GM21723 (cell line): ENCODE measurements around the gene HSPB9.

Experiments
- ATAC-seq: cut with Tn5 transposase; IDR thresholded peaks from one replicate; pipeline ENCODE4 v1.9.1; 2021; ENCODE audit warnings: mild to moderate bottlenecking, moderate library complexity; ENCODE audit not compliant: unreplicated experiment

The HSPB9 gene, protein sequence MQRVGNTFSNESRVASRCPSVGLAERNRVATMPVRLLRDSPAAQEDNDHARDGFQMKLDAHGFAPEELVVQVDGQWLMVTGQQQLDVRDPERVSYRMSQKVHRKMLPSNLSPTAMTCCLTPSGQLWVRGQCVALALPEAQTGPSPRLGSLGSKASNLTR

DNA sequence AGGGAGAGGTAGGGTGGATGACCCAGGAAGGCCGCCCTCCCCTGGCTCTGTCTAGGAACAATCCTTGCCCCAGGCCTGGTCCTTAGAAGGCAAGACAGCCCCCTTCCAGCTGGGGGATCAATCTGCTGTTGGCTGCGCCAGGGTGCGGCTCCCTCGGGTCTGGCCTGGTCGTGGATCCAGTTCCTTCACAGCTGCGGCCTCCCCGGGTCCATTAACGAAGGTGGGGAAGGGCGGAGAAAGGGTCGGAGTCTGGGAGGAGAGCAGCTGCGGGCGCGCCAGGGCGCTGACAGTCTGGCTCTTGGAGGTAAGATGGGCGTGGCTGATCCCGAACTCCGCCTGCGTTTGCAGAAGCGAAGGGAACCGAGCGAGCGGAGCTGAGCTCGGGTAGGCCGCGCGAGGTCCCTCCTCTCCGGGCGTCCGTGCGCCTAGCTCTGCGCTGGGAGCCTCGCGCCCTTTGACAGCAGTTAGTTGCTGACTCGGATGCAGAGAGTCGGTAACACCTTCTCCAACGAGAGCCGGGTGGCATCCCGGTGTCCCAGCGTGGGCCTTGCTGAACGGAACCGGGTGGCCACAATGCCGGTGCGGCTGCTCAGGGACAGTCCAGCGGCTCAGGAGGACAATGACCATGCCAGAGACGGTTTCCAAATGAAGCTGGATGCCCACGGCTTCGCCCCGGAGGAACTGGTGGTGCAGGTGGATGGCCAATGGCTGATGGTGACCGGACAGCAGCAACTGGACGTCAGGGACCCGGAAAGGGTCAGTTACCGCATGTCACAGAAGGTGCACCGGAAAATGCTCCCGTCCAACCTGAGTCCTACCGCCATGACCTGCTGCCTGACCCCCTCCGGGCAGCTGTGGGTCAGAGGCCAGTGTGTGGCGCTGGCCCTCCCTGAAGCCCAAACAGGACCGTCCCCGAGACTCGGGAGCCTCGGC lies at the start of gene HSPB9:
TSS of gene HSPB9 (plus strand) at position 434 of the 933 bp plus-strand sequence. CDS start at position 481, 47 bp downstream.
- no peak for ATAC-seq

DNA sequence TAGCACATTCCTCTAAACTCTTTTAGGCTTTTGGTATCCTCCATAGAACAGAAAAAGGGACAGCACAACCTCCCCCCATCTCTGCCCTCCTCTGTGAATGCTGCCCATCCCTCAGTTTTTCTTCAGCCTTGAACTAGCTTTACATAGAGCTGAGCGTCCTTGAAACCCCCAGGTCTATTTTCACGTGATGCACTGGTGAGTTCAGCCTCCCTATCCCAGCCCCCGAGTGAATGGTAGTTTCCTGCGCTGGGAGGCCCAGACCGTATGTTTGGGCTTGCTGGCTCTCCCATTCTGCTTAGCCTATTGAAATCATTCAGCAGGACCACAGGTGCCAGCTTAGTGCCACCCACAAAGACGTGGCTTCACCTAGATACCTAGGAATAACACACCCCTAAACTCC lies 46.8 kb upstream of the HSPB9 start:
- no peak for ATAC-seq

DNA sequence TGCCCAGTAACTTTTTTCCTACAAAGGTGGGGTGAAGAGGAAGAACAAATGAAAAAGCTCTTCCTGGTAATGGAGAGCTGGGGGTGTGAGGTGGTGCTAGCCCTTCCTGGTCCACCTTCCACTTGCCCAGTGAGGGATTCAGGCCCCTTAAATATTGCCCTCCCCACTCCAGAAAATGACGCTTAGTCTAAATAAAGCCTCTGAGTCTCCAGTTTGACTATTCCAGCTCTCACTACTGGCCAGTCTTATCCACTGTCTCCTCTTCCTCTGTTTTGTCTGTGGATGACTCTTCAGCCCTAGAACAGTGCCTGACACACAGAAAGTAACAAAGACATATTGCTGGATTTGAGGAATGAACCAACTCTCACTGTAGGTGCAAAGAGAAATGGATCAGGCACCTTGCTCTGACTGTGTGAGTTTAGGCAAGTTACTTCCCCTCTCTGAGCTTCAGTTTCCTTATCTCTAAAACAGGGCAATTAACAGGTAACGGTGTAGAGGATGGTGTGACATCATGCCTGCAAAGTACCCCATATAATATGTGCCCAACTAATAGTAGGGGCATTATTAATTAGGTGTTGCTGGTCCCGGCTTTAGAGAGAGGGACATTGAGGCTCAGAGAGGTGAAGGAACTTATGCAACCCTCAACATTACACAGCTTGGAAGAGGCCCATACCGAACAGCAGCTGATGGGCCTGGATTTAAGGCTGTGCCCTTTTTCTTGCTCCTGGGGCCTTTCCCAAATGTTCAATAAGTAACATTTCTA lies 45.6 kb upstream of the HSPB9 start:
- no peak for ATAC-seq

DNA sequence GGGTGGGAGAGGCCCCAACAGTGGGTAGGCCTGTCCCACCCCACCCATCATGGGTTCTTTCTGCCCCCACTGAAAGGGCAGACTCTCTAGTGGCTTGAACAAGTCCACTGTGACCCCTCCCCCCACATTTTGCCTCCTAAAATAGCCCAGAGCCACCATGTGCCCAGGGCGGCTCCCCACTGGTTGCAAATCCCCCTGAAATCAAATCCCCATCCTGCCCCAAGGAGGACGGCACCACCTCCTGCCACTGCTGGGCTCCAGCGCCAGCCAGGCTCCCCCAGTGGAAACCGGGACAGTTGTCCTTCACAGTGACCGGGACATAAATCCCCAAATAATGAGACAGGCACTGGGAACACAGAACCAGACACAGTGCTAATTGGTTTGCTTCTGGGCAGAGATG lies 44.8 kb upstream of the HSPB9 start:
- ATAC-seq: no peak

DNA sequence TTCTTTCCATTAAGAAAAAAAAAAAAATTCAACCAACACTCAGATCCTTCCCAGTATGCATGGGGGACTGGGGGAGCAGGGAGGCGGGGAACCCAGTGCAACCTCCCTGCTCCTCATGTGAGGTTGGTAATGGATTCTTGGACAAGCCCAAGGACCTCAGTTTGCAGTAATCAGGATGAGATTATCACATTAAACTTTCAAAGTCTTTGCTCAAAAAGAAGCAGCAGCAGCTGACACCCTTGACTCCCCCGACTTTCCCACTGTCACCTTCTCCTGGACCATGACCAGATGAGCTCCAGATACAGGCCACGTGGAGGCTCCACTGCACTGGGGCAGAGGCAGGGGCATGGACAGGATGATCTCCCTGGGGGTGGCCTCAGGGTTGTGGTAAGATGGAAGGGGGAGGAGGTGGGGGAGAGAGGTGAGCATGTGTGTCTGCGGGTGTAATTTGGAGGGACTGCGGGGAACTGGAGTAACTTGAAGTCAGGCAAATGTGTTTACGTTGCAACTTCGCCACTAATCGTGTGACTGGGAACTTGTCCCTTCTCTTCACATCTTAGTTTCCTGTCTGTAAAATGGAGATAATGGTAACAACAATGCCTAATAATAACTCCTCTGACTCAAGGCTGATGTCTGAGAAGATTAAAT lies 44.1 kb upstream of the HSPB9 start:
- ATAC-seq: no peak

DNA sequence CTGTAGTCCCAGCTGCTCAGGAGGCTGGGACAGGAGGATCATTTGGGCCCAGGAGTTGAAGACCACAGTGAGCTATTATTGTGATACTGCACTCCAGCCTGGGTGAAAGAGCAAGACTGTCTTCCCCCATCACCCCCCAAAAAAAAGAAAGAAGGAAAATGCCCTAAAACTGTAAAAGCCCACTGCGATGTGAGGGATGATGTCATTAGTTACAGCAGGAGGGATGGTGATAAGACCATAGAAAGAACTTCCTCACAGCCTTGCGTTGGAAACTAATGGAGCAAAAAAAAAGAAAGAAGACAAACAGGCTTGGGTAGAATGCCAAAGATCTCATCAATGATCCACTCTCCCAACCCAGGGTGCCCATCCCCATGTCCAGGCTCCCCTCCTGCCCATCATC lies 43.1 kb upstream of the HSPB9 start:
- ATAC-seq: no peak

DNA sequence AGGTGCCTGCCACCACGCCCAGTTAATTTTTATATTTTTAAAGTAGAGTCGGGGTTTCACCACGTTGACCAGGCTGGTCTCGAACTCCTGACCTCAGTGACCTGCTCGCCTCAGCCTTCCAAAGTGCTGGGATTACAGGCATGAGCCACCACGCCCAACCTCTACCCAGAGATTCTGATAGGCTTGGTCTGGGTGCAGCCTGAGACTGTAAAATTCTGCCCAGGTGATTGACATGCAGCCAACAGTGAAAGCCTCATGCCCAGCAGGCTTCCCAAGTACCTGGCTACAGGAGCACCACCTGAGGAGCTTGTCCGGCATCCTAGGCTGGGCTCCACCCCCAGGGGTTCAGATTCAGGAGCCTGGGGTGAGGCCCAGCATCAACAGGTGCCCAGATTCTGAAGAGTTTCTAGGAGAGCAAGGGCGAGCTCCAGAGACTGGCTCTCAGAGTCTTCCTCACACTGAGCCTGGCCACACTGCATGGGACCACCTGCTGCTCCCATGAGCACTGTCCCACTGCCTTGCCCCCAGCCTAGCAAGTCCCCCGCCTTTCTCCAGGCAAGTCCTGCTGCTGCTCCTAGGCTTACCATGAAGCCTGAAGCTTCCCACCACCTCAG lies 41.0 kb upstream of the HSPB9 start:
- ATAC-seq: no peak

DNA sequence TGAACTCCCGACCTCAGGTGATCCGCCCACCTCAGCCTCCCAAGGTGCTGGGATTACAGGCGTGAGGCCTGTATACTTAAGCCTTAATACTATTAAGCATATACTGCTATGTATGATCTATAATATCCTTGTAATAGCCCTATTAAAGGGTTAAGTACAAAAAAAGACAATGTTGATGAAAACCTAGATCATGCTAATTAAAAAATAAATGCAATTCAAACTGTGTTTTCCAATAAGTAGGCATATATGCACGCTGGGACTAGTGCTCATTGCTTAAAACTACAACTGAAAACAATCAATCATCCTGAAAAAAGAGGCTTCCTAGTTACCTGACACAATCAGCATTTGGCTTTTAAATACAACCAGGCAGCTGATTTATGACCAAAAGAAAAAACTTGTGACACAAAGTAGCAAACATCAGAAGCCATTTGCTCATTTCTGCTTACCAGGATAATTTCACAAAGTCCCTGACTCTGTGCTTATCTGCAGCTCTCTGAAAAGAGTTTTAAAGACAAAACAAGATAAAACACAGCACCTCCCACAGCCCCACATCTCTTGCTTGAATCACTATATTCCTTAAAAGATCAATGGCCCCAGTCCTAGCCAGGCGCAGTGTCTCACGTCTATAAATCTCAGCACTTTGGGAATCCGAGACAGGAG lies 35.4 kb upstream of the HSPB9 start:
- ATAC-seq: no peak

DNA sequence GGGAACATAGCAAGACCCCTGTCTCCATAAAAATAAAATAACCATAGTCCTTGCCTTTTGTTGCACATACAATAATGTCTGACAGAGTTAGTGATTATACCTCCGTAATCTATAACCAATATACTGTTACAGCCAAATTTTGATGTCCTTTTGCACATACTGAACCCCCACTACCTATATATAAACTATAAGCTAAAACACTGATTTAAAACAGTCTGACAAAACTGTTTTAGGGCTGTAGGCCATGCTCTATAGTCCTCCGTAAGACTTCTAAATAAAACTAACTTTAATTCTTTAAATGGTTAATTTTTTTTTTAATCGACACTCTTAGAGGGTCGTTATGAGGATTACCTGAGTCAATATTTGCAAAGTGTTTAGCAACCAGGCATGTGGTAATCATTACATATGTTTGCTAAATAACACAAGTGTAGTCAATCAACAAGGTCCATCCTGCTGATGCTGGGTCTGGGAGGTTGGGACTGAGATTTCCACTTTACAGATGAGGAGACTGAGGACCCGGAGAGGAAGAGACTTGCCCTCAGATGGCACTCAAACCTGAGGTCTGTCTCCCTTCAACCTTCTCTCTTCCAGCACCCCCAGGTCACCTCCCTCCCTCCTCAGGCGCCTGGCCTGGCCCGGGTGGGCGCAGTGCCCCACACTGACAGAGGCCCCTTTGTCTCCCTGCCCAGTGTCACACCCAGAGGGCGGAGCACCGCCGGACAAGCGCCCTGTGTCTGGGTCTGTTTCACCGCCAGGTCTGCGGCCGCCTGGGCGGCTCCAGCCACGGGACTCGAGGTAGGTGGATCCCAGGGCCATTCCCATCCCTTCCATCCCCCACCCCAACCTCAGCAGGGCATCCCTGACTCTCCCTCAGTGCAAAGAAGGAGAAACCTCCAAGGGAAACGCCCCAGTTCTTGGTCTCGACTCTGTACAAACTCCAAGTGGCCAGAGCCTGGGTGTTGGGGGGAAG lies 34.6 kb upstream of the HSPB9 start:
- no peak for ATAC-seq

DNA sequence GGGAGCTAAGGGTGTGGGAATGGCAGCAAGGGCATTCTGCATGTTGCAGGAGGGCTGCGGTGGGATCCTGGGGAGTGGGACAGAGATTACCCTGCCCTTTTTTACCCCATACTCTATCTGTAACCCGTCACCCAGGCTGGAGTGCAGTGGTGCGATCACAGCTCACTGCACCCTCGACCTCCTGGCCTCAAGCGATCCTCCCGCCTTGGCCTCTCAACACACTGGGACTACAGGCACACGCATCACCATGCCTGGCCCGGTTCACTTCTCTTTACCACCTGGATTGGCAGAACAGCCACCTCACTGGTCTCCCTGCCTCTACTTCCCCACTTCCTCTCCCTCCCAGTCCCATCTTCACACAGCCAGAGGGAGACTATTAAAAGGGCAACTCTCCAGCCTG lies 33.9 kb upstream of the HSPB9 start:
- no peak for ATAC-seq

DNA sequence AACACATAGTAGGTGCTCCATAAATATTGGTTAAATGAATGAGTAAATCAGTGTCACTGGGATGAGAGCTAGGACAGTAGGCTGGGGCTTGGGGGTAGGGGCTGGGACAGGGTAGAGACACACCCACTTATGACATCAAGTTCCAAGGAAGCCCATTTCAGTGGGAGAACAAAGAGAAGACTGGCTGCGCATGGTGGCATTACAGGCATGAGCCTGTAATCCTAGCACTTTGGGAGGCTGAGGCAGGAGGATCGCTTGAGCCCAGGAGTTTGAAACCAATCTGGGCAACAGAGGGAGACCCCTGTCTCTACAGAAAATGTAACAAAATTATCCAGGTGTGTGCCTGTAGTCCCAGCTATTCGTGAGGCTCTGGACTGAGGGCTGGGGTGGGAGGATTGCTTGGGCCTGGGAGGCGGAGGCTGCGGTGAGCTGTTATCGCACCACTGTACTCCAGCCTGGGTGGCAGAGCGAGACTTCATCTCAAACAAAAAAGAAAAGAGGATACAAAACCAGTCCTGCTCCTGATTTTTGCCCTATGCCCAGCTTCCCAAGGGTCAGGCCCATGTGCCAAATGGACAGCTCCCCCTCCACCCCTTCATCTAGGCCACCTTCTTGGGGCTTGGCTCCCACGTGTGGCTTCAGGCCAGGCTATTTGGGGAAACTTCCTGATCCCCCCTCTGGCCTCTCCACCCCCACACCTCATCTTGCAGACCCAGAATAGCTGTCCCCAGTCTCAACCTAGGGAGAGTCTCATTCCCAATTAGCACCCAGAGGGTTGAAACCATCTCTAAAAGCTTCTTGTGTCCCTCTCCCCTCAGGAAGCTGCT lies 31.4 kb upstream of the HSPB9 start:
- ATAC-seq: no peak

DNA sequence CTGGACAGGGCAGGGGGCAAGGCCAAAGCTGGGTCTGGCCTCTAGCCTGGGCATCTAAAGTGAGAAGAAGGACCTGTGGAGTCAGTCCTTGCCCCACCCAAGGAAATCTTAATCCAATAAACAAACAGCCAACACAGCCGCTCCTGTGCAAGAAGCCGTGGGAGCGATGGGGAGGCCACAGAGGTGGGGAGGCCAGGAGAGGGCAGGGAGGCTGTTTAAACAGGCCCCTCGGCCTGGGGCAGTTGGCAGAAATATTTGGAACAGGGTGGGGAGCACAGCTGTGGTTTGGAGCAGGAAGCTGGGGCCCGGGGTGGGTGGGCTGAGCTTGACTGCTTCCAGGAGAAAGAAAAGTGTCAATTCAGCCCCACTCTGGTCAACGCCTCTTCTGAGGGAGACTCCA lies 29.7 kb upstream of the HSPB9 start:
- no peak for ATAC-seq

DNA sequence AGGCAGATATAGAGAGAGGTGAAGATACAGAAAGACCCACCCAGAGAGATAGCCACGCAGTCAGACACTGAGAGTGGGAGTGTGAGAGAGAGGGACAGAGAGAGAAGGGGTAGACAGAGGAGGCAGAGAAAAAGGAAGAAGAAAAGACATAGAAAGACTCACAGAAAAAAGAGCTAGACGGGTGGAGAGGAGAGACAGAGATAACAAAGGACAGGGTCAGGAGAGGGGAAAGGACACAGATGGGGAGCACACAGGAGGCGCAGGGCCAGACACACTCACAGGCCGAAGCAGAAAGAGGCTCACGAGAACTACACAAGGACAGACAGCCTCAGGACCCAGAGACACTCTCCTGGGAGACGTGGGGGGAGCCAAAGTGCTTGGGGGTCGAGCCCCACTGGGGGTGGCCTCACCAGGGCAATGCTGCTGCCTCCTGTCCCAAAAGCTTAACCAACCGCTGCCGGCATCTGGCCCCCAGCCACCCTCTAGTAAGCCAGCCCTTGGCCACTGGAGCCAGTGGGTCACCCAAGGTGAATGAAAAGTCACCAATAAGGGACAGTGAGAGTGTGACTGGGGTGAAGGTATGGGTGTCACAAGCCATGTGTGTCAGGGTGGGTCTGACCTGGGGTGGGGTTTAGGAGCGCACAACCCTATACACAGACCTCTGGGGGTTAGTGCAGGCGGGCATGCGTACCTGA lies 28.1 kb upstream of the HSPB9 start:
- ATAC-seq: no peak

DNA sequence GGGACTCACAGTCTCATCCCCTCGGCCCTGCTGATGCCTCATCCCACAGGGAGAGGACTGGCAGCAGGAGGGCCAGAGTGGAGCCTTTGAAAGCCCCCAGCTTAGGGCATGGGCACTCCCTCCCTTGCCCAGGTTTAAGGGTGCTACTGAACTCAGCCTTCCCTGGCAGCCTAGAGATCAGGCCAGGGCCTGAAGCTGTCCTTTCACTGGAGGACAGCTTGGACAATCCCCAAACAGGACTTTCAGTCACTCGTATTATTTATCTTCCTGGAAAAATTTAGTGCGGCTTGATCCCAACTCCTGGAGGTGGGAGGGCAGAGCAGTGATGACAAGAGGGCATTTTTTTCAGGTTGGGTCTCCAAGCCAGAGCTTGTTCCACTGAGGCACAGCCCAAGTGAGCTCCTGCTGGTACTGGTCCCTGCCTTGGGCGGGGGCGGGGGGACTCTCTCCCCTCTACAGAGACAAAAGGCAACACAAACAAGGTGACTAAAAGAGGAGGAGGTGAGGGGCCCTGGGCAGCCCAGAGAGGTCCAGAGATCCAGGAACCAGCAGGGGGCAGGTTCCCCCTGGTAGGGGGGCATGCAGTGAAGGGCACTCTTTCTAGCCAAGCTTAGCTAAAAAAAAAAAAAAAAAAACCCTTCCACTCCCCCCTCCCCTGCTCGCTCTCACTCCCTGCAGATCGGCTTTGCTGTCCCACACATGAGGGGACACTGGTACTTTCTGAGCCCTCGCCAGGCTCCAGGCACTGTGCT lies 26.1 kb upstream of the HSPB9 start:
- ATAC-seq: no peak

DNA sequence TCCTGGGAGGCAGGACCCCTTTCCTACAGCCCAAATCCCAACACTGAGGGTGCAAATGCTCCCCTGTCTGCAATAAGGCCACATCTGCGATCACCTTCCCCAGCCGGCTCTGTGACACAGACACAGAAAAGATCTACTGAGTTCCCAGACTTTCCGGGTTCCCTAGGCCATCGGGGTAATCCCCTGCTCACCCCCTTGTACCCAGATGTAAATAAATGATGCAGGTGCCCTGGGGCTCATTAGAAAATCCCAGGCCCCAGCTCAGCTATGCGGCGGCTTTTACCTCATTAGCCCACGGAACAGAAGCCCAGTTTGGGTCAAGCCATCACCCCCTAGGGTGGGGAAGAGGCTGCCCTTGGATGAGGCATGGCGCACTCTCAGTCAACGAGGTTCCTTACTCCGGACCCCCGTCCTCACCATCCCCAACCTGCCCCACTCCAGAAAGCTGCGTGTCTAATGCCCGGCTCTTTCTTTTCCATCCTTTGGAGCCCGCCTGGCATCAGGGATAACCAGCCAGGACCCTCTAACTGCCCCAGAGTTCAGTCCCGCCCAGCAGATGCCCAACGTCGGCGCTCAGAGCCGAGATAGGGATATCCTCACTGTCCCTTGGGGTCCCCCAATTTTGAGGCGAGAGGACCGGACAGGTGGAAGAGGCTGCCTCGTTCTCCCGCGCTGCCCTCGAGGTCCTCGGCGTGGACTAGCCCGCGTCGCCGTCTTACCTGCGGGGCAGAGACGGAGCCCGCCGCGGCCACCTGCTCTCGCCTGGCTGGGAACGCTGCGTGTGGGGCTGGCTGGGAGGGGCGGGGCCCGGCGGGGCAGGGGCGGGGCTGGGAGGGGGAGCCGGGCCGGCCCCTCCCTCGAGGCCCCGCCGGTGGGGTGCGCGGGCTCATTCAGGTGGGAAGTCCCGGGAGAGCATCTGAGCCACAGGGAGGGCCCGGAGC lies 24.6 kb upstream of the HSPB9 start, which contains the start of gene ZNF385C:
TSS of gene ZNF385C (minus strand) at position 783 of the 941 bp plus-strand sequence. CDS start 35,417 bp downstream, outside the sequence.
- ATAC-seq: no peak
